GM12801 (cell line): ENCODE data around the gene PRRT2.

Source experiments
- CTCF ChIP-seq: IDR thresholded peaks from one replicate; pipeline ENCODE4 v1.5.1; 2011; ENCODE audit warnings: control low read depth; ENCODE audit not compliant: insufficient read length; ENCODE audit errors: extremely low read depth

PRRT2 gene

GRCh38 chr16:29852654-29853053 is 40.7 kb downstream of the PRRT2 start:
- TF ChIP-seq CTCF: no peak

- TF ChIP-seq CTCF: no peak
These were observed 42.6 kb downstream of the PRRT2 start for GRCh38 chr16:29854520-29855100.

- TF ChIP-seq CTCF: no peak
These were observed 45.3 kb downstream of the PRRT2 start for GRCh38 chr16:29857133-29857760.

- no peak for TF ChIP-seq CTCF
These were observed 46.3 kb downstream of the PRRT2 start for GRCh38 chr16:29858149-29858849.

- TF ChIP-seq CTCF: no peak
These were observed 47.0 kb downstream of the PRRT2 start for GRCh38 chr16:29858974-29859373.

GRCh38 chr16:29860218-29860617 is 48.2 kb downstream of the PRRT2 start:
- no peak for TF ChIP-seq CTCF

- no peak for TF ChIP-seq CTCF
These were observed 50.4 kb downstream of the PRRT2 start for GRCh38 chr16:29862383-29862883.
